K562 (cell line): ENCODE measurements around the gene BEST2. TPM values are rescaled to one million over a fixed set of nuclear protein-coding genes. Genes with fewer than 3 reads are reported as not detected.

ENCODE experiments used
- HDAC3 ChIP-seq: fragments of 450-650 bp; IDR thresholded peaks from 2 replicates; pipeline ENCODE4 v1.6.1; 2018; ENCODE audit warnings: borderline replicate concordance, mild to moderate bottlenecking, moderate library complexity; ENCODE audit not compliant: partially characterized antibody
- HOXB6 ChIP-seq: fragments of 250-450 bp; sonication (Bioruptor Pico); IDR thresholded peaks from 2 replicates; pipeline ENCODE4 v1.5.1; 2022; ENCODE audit warnings: mild to moderate bottlenecking, borderline replicate concordance
- HSF4 ChIP-seq: fragments of 250-450 bp; sonication (Bioruptor Pico); IDR thresholded peaks from 2 replicates; pipeline ENCODE4 v2.1.2; 2022; ENCODE audit warnings: mild to moderate bottlenecking, moderate library complexity, borderline replicate concordance
- OTX1 ChIP-seq: fragments of 450-650 bp; formaldehyde crosslinking; IDR thresholded peaks from 2 replicates; pipeline ENCODE4 v1.4.0; 2022; ENCODE audit warnings: mild to moderate bottlenecking
- SREBF1 ChIP-seq: fragments of 150-350 bp; IDR thresholded peaks from 2 replicates; pipeline ENCODE4 v1.6.1; 2014; ENCODE audit warnings: antibody characterized with exemption, low read depth, low read length, borderline replicate concordance
- THRB ChIP-seq: fragments of 450-650 bp; formaldehyde crosslinking; conservative IDR thresholded peaks from 2 replicates; pipeline ENCODE4 v1.4.0; 2022; ENCODE audit warnings: mild to moderate bottlenecking, missing genetic modification characterization
- ZBTB2 ChIP-seq: fragments of 450-650 bp; IDR thresholded peaks from 2 replicates; pipeline ENCODE4 v1.6.1; 2016; ENCODE audit warnings: antibody characterized with exemption
- ZC3H4 ChIP-seq: sonication (generic); formaldehyde crosslinking; IDR thresholded peaks from 2 replicates; pipeline ENCODE4 v1.9.0; 2021; ENCODE audit warnings: missing genetic modification reagents, borderline replicate concordance
- polyA plus RNA-seq, 8 experiments: library from polyadenylated mRNA; depleted of rRNA in 4 of 8; stranded (reverse) in 5 of 8; unstranded in 3 of 8; fragments of >200 nt; fragmentation: Nextera tagmentation in 2 of 8; fragmentation: Illumina TruSeq in 1 of 8; extraction: Ambion mirVana in 2 of 8; extraction: Trizol in 1 of 8; gene quantifications; 2 replicates each; pipeline versions ENCODE4 v1.2.1 to v1.2.3, GENCODE V29; 2011 to 2014; ENCODE audit warnings: inconsistent platforms in 1 of 8, missing spikeins in 1 of 8
- total RNA-seq, 7 experiments: library from RNA; depleted of rRNA in 6 of 7; stranded (reverse); fragments of >200 nt in 6 of 7; fragmentation: Illumina TruSeq in 2 of 7; extraction: Trizol in 2 of 7; gene quantifications; 2 replicates each; pipeline versions ENCODE4 v1.2.1 to v1.2.3, GENCODE V29; 2011 to 2021; ENCODE audit warnings: low replicate concordance in 1 of 7
- TF ChIP-seq, protein P1 (sequence below), 2 experiments: fragments of 450-650 bp in 1 of 2; sonication (generic) in 1 of 2; formaldehyde crosslinking in 1 of 2; IDR thresholded peaks; 2 replicates each; pipeline versions ENCODE4 v1.7.1 to v1.9.0; 2016 to 2022; ENCODE audit warnings: inconsistent platforms in 1 of 2, mild to moderate bottlenecking in 1 of 2, missing genetic modification reagents in 1 of 2
- TF ChIP-seq, protein P2 (sequence below): fragments of 450-650 bp; IDR thresholded peaks from 2 replicates; pipeline ENCODE4 v1.6.1; 2017; ENCODE audit warnings: antibody characterized with exemption, mild to moderate bottlenecking

BEST2 gene
- total and polyA plus RNA-seq, 9 of the 15 experiments (the other 6 are each of a cell fraction or from before 2014, with no cell fraction given) = not detected

DNA sequence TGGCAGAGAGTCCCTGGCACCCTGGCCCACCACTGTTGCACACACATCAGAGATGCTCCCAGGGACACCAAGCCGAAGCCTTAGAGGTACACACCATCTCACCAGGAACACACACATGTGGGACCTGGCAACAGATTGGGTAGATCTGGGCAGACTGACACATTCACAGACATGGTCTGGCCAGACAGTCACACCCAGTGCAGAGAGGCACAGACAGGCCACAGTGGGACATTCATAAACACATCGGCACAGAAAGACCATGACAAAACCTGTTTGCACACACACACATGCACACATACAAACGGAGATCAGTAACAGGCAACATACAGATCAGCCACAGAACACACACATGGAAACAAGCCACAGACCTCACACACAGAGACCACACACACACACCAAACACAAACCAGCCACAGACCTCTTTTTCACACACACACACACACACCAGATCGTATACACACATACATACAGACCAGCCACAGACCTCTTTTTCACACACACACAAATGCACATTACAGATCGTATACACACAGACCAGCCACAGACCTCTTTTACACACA, 33.4 kb downstream of the BEST2 start (continued):
- TF ChIP-seq HDAC3 (peak; percentile 1), ZC3H4 (CRISPR knock-in tag) (peak; percentile 43; the same call in 1 of the 2 replicates), THRB (CRISPR knock-in tag) (peak; percentile 90), OTX1 (CRISPR knock-in tag) (peak; percentile 77; the same call in 1 of the 2 replicates), HOXB6 (CRISPR knock-in tag) (no peak), HSF4 (CRISPR knock-in tag) (peak; percentile 73; the same call in 1 of the 2 replicates), SREBF1 (no peak), ZBTB2 (0 out of 2 replicates have a peak, but pooled peaks have one; percentile 7)
- TF ChIP-seq, protein P1, sequence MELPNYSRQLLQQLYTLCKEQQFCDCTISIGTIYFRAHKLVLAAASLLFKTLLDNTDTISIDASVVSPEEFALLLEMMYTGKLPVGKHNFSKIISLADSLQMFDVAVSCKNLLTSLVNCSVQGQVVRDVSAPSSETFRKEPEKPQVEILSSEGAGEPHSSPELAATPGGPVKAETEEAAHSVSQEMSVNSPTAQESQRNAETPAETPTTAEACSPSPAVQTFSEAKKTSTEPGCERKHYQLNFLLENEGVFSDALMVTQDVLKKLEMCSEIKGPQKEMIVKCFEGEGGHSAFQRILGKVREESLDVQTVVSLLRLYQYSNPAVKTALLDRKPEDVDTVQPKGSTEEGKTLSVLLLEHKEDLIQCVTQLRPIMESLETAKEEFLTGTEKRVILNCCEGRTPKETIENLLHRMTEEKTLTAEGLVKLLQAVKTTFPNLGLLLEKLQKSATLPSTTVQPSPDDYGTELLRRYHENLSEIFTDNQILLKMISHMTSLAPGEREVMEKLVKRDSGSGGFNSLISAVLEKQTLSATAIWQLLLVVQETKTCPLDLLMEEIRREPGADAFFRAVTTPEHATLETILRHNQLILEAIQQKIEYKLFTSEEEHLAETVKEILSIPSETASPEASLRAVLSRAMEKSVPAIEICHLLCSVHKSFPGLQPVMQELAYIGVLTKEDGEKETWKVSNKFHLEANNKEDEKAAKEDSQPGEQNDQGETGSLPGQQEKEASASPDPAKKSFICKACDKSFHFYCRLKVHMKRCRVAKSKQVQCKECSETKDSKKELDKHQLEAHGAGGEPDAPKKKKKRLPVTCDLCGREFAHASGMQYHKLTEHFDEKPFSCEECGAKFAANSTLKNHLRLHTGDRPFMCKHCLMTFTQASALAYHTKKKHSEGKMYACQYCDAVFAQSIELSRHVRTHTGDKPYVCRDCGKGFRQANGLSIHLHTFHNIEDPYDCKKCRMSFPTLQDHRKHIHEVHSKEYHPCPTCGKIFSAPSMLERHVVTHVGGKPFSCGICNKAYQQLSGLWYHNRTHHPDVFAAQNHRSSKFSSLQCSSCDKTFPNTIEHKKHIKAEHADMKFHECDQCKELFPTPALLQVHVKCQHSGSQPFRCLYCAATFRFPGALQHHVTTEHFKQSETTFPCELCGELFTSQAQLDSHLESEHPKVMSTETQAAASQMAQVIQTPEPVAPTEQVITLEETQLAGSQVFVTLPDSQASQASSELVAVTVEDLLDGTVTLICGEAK (IDR thresholded peaks at IDR 0.05) = 0 out of 2 replicates have a peak, but pooled peaks have one; percentile 20
- TF ChIP-seq, protein P1 (CRISPR knock-in tag; IDR thresholded peaks at IDR 0.05) = no peak
- TF ChIP-seq, protein P2, sequence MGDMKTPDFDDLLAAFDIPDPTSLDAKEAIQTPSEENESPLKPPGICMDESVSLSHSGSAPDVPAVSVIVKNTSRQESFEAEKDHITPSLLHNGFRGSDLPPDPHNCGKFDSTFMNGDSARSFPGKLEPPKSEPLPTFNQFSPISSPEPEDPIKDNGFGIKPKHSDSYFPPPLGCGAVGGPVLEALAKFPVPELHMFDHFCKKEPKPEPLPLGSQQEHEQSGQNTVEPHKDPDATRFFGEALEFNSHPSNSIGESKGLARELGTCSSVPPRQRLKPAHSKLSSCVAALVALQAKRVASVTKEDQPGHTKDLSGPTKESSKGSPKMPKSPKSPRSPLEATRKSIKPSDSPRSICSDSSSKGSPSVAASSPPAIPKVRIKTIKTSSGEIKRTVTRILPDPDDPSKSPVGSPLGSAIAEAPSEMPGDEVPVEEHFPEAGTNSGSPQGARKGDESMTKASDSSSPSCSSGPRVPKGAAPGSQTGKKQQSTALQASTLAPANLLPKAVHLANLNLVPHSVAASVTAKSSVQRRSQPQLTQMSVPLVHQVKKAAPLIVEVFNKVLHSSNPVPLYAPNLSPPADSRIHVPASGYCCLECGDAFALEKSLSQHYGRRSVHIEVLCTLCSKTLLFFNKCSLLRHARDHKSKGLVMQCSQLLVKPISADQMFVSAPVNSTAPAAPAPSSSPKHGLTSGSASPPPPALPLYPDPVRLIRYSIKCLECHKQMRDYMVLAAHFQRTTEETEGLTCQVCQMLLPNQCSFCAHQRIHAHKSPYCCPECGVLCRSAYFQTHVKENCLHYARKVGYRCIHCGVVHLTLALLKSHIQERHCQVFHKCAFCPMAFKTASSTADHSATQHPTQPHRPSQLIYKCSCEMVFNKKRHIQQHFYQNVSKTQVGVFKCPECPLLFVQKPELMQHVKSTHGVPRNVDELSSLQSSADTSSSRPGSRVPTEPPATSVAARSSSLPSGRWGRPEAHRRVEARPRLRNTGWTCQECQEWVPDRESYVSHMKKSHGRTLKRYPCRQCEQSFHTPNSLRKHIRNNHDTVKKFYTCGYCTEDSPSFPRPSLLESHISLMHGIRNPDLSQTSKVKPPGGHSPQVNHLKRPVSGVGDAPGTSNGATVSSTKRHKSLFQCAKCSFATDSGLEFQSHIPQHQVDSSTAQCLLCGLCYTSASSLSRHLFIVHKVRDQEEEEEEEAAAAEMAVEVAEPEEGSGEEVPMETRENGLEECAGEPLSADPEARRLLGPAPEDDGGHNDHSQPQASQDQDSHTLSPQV = peak; percentile 30; the same call in 1 of the 2 replicates
